MG63 (cell line): Measurements from ENCODE around the gene VGF. TPM values are rescaled to one million over a fixed set of nuclear protein-coding genes. Genes with fewer than 3 reads are reported as not detected.
A peak's percentile ranks its signal among the peaks of the same experiment; 100 is the strongest.

Source experiments
- DNase-seq: peaks from one replicate; pipeline ENCODE4 v3.0.0-alpha.2; 2020
- H3K27me3 ChIP-seq: fragments of 250-450 bp; sonication (Bioruptor Pico); 2 replicates; pipeline ENCODE4 v1.5.1; 2020; ENCODE audit warnings: mild to moderate bottlenecking, moderate library complexity
- H3K36me3 ChIP-seq: fragments of 250-450 bp; sonication (Bioruptor Pico); 2 replicates; pipeline ENCODE4 v1.5.1; 2020; ENCODE audit warnings: mild to moderate bottlenecking, moderate library complexity
- H3K4me3 ChIP-seq: fragments of 250-450 bp; sonication (Bioruptor Pico); 2 replicates; pipeline ENCODE4 v1.5.1; 2020; ENCODE audit warnings: mild to moderate bottlenecking, moderate library complexity
- H3K9me3 ChIP-seq: fragments of 250-450 bp; sonication (Bioruptor Pico); 2 replicates; pipeline ENCODE4 v1.5.1; 2020; ENCODE audit warnings: mild to moderate bottlenecking, moderate library complexity
- total RNA-seq: library from RNA; depleted of rRNA; stranded (reverse); fragments of >200 nt; shearing (Covaris generic); gene quantifications from 2 replicates; pipeline ENCODE4 v1.2.3, GENCODE V29; 2014; ENCODE audit warnings: low replicate concordance

VGF gene
- total RNA-seq, 1 experiment from 2014 or later, result 0.63 TPM

GRCh38 chr7:101159696-101160674, 5.4 kb downstream of the VGF start:
- H3K4me3 ChIP-seq, result no peak overlapping the region
- no peaks in the 10 kb centered on the region for H3K9me3 ChIP-seq
- H3K27me3 ChIP-seq, result peaks cover 11% of the 10 kb centered on the region
- no peaks in the 10 kb centered on the region for H3K36me3 ChIP-seq
- peak; percentile 62 for DNase-seq

DNA sequence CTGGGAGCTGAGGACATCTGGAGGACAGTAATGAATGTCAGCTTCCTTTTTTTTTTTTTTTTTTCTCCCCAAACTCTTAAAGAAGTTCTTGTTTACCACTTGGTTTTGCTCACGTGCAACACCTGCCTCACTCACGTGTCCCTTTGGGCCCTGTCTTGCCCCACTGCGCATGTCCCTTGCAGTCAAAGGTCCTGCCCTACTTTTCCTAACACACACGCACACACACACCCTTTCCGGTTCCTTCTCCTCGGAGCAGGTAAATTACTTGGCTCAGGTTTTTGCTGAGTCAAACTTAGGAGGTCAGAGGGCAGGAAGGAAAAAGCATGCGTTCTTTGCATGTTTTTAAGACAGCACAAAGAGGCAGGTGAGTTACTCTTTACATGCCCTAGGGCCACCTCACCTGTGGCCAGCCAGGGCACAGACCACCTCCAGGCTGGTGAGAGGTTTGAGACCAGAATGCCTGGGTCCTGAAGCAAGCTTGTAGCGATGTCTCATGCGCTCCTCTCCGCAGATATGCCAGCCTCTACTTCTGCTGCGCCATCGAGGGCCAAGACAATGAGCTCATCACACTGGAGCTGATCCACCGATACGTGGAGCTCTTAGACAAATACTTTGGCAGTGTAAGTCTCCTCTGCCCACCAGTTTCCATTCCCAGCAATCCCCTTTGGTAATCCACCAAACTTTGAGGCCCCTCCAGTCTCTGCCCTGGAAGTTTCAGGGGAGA, 8.3 kb downstream of the VGF start:
- H3K27me3 ChIP-seq, result no peaks in the 10 kb centered on the region
- H3K4me3 ChIP-seq, result no peak overlapping the region
- DNase-seq, result no peak
- no peaks in the 10 kb centered on the region for H3K36me3 ChIP-seq
- no peaks in the 10 kb centered on the region for H3K9me3 ChIP-seq

- no peak for DNase-seq
Observed at GRCh38 chr7:101156277-101156676, 9.1 kb downstream of the VGF start.

DNA sequence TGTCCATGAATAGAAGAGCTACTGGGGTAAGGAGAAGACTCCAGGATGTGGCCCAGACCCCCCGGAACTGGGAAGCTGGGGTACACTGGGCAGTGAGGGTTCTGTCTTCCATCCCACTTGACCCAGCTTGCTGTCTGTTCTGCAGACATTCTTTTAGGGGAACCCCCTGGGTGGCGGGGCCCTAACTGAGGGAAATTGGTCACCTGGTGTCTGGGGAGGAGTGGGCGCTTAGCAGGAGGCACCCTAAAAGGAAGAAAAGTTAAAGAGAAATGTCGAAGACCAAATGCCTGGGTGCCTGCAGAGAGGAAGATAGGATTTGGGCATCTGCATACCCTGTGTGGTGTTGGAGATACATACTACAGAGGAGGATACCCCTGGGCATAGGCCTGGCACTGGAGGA, 10.1 kb downstream of the VGF start:
- no peaks in the 10 kb centered on the region for H3K9me3 ChIP-seq
- H3K36me3 ChIP-seq, result no peaks in the 10 kb centered on the region
- no peak for DNase-seq
- peak overlapping the region; percentile 68 for H3K4me3 ChIP-seq
- no peaks in the 10 kb centered on the region for H3K27me3 ChIP-seq

More at GRCh38 chr7:101156277-101156676, 9.1 kb downstream of the VGF start:
- H3K9me3 ChIP-seq, result no peaks in the 10 kb centered on the region
- H3K4me3 ChIP-seq, result no peak overlapping the region
- H3K27me3 ChIP-seq, result no peaks in the 10 kb centered on the region
- no peaks in the 10 kb centered on the region for H3K36me3 ChIP-seq

GRCh38 chr7:101154693-101155102, 10.7 kb downstream of the VGF start:
- Histone ChIP-seq H3K27me3 (no peaks in the 10 kb centered on the region), H3K9me3 (no peaks in the 10 kb centered on the region), H3K4me3 (peak overlapping the region; percentile 68), H3K36me3 (no peaks in the 10 kb centered on the region)
- DNase-seq, result peak; percentile 21

DNA sequence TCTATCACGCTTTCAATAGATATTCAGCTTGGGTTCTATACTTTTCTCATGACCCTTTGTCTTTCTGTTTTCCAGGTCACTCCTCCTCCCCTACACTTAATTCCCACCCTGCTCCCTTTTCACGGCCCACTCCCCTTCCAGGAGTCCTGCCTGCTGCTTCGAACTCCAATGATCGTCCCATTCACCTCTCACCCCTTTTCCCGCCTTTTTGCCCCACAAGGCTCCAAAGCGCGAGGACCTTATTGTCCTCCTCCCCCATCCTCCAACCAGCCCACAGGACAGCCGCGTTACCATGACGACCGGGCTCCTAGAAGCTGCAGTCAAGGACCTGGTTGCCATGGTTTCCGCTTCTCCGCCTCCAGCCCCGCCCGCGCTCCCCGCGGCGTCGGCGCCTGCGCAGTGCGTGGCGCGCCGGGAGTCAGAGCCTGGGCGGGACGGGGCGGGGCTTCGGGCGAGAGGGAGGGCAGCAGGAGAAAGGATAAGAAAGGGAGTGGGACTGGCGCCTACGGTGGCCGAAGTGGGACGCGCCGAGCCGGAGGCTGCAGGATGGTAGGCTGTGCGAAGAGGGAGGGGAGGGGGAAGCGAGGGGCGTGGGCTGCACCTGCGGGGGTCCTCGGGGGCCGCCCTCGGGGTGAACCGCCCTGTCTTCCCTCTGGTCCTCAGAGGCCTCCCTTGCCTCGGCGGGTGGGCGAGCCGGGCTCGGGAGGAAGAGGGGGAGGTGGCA, 11.2 kb downstream of the VGF start, which contains the start of gene AP1S1:
AP1S1 (plus strand) TSS at position 508 of the 724 bp plus-strand sequence; CDS start at position 547, 39 bp downstream.
- Histone ChIP-seq H3K4me3 (peak within 1 kb of the TSS; percentile 68), H3K27me3 (no peaks in the 10 kb centered on the region), H3K9me3 (no peaks in the 10 kb centered on the region), H3K36me3 (no peaks in the 10 kb centered on the region)
- peak; percentile 95 for DNase-seq

GRCh38 chr7:101151908-101152651, 13.3 kb downstream of the VGF start:
- H3K27me3 ChIP-seq, result no peaks in the 10 kb centered on the region
- H3K4me3 ChIP-seq, result no peak overlapping the region
- no peaks in the 10 kb centered on the region for H3K9me3 ChIP-seq

DNA sequence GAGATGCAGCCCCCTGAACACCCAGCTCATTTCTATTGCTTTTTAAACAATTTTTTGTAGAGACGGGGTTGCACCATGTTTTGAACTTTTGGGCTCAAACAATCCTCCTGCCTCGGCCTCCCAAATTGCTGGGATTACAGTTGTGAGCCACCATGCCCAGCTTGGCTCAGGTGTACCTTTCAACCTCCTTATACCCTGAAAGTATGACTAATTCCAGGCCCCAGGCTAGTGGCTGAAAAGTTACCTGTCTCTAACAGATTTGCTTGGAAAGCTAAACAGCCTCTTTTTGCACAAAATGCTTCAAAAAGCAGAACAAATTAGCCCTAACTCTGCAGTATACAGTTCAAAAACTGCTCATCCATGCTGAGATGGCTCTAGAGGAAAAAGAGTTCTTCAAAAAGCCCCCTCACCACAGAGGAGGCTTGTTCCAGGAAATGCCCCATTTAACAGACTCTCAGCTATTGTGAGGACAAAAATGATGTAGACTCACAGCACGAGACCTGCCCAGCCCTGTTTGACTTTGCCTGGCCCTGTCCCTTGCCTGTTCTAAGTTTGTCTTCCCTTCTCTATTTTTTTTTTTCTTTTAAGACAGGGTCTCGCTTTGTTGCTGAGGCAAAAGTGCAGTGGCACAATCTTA, 24.5 kb downstream of the VGF start:
- H3K4me3 ChIP-seq, result no peak overlapping the region
- H3K9me3 ChIP-seq, result no peaks in the 10 kb centered on the region
- H3K36me3 ChIP-seq, result peaks cover 11% of the 10 kb centered on the region
- DNase-seq, result no peak
- no peaks in the 10 kb centered on the region for H3K27me3 ChIP-seq

More at GRCh38 chr7:101151908-101152651, 13.3 kb downstream of the VGF start:
- no peak for DNase-seq
- no peaks in the 10 kb centered on the region for H3K36me3 ChIP-seq

DNA sequence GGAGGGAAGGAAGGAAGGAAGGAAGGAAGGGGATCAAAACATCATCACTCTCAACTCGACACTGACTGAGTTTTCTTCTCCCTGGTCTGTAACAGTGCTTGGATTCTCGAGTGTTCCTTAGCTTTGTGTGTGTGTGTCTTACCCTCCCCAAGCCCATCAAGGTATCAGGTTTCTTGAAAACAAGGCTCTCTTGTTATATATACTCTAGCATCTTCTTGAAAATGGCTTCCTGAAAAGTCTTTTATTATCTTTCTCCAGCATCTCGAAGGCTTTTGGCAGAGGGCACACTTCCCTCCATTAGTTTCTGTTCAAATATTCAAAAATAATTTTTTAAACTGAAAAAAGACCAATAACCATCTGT, 25.1 kb downstream of the VGF start:
- no peaks in the 10 kb centered on the region for H3K9me3 ChIP-seq
- H3K36me3 ChIP-seq, result peaks cover 15% of the 10 kb centered on the region
- H3K27me3 ChIP-seq, result no peaks in the 10 kb centered on the region
- no peak overlapping the region for H3K4me3 ChIP-seq
- DNase-seq, result no peak

- Histone ChIP-seq H3K4me3 (no peak overlapping the region; the same call in 1 of the 2 replicates), H3K9me3 (no peaks in the 10 kb centered on the region), H3K36me3 (peaks cover 22% of the 10 kb centered on the region), H3K27me3 (no peaks in the 10 kb centered on the region)
- peak; percentile 92 for DNase-seq
Observed at GRCh38 chr7:101138213-101138870, 27.0 kb downstream of the VGF start.

- Histone ChIP-seq H3K4me3 (no peak overlapping the region), H3K27me3 (no peaks in the 10 kb centered on the region), H3K36me3 (peaks cover 22% of the 10 kb centered on the region), H3K9me3 (no peaks in the 10 kb centered on the region)
- DNase-seq, result no peak
Observed at GRCh38 chr7:101137651-101138212, 27.6 kb downstream of the VGF start.

DNA sequence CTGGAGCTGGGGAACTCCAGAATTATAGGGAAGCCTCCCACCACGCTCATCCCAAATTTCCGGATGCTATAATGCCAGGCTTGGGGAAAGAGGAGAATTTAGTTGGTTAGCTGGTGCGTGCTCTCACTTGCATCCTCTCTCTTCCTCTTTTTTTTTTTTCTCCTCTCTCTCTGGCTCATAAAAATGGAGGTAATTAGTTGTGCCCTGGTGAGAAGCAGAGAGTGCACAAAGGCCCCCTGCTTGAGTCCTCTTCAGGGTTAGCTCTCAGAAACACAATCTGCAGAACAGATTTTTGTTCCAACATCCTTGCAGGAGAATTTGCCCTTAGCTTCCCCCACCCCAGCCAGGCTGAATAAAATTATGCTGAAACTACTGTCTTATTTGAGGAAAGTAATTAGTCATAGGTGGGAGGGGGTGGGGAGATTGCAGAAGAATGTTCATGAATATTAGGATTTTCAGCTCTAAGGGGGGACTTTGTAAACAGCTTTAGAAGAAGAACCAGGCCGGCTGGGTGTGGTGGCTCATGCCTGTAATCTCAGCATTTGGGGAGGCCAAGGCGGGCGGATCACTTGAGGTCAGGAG, 30.9 kb downstream of the VGF start:
- Histone ChIP-seq H3K27me3 (no peaks in the 10 kb centered on the region), H3K9me3 (no peaks in the 10 kb centered on the region), H3K4me3 (no peak overlapping the region), H3K36me3 (peaks cover 39% of the 10 kb centered on the region)
- DNase-seq, result no peak

DNA sequence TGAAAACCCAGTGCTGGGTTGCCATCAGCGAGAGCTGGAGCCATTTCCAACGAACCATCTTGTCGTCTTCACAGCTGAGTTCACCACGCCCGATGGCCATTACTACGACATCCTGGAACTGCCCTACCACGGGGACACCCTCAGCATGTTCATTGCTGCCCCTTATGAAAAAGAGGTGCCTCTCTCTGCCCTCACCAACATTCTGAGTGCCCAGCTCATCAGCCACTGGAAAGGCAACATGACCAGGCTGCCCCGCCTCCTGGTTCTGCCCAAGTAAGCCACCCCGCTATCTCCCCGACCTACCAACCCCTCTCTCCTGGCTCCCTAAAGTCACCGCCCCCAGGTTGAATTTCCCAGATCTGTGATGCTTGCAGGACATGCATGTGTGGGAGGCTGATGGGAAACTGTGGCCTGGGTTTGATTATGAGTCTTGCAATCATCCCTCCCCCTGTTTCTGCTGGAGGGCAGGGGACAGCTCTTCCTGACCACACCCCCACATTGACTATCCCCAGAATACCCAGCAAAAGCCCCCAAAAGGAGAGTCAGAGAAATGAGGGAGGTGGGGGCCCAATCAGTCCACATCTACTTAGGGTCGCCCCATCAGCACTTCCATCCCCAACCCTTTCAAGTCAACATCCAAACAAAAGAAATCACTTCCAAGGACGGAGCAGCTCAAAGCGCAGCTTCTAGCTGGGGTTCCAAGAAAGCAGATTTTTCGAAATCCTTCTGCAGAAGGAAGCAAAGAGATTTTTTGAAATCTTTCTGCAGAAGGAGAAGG, 31.6 kb downstream of the VGF start:
- no peak for DNase-seq
- Histone ChIP-seq H3K4me3 (no peak overlapping the region), H3K36me3 (peaks cover 39% of the 10 kb centered on the region), H3K9me3 (no peaks in the 10 kb centered on the region), H3K27me3 (no peaks in the 10 kb centered on the region)
